AG20443 (cell line): ENCODE measurements around the gene INF2.
"Not testable (repeated sequence)": the region's sequence is repeated elsewhere in the genome, so short reads cannot be mapped to it uniquely, and the experiment has no call there.

ENCODE experiments used
- DNase-seq: peaks from one replicate; pipeline ENCODE4 v3.0.0; 2012; ENCODE audit warnings: low spot score, mixed read lengths

INF2 gene

DNA sequence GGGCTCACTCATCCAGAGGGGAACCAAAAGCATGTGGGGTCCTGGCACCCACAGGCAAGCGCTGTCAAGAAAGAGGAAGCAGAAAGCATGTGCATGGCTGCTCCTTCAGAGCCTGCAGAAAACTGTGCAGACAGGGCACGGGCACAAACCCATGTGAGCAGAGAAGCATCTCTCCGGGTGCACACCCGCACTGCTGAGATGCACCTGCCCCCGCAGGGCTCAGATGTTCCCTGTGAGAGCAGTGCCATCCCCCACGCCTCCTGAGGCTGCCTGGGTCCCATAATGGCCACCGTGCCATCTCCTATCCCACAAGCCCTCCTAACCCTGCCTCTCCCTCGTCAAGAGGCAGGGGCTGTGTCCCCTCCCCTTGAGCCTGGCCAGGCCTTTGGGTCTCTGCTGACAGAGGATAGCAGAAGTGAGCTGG lies 32.3 kb upstream of the INF2 start:
- no peak for DNase-seq

DNA sequence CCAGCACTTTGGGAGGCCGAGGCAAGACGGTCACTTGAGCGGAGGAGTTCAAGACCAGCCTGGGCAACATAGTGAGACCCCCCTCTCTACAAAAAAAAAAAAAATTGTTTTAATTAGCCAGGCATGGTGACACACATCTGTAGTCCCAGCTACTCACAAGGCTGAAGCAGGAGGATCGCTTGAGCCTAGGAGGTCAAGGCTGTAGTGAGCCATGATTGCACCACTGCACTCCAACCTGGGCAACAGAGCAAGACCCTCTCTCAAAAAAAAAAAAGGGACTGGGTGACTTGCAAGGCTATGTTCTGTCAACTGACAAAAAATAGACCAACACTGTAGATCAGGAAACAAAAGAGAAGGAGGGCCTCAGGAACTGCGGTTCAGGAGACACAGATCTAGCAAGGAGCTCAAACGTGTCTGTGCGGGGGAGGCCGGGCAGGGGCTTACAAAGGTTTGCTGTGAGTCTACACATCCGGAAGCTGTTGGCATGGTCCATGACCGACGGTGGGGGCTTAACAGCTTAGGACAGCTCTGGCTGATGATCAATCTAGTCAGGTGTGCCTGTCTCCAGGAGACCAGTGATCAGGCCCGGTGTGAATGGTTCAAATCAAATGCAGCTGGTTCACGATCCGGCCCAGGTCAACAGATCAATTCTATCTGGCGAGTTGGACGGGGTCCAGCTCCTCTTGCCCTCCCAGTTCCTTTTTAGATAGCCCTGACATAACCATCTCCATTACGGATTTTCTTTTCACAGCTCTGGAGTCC lies 31.7 kb upstream of the INF2 start:
- DNase-seq: no peak

DNA sequence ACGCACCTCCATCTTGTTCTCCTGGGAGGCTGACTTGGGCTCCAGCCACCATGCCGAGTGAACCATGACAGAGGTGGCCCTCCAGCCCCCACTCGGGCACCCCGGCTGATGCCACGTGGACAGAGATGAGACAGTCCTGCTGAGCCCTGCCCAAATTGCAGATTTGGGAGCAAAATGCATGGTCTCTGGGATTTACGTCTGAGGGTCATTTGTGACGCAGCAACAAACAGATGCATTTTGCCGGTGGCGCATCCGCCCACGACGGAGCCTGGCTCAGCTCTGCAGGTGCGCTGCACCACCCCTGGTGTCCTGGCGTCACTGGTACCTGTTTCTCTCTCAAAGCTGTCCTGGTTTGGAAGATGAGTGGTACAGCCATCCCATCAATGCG lies 31.1 kb upstream of the INF2 start:
- no peak for DNase-seq

GRCh38 chr14:104659146-104659545 lies 30.3 kb upstream of the INF2 start:
- no peak for DNase-seq

GRCh38 chr14:104659764-104660523 lies 29.5 kb upstream of the INF2 start:
- DNase-seq: no peak

- DNase-seq: no peak
Observed at GRCh38 chr14:104660597-104660996, 28.8 kb upstream of the INF2 start.

- DNase-seq: no peak
Observed at GRCh38 chr14:104661086-104661485, 28.3 kb upstream of the INF2 start.

DNA sequence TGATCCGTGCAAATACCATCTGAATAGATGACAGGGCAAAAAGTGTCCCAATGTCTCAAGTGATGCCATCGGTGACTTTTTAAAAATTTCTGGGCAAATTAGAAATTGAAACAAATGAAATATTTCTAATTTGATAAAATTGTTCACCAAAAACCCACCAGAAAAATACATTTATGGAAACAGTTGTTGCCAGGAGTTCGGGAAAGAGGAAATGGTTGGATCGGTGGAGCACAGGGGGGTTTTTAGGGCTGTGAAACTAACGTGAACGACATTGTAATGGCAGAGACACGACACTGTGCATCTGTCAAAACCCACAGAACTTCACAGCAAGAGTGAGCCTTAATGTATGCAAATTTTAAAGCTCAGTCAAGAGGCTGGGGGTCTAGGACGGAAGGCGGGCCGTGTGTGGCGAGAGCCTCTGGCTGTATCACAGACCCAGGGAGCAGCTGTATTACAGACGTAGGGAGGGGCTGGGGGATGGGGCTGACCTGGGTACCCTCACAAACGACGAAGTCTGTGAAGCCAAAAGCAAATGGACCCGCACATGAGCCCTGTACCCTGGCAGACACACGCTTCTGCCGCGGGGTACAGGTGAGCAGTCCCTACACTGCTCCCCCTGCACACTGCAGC lies 27.8 kb upstream of the INF2 start:
- not testable (repeated sequence) for DNase-seq

DNA sequence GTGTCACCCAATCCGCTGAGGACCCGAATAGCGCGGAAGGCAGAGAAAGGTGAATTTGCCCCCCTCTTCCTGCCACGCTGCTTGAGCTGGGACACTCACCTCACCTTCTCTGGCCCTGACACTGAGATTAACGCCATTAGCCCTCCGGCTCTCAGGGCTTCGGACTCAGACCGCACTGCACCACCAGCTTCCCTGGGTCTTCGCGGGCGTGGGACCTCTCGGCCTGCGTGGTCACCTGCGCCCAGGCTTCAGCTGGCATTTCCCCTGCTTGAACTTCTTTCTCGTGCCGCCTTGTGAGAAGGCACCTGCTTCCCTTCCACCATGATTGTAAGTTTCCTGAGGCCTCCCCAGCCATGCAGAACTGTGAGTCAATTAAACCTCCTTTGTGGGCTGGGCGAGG lies 26.9 kb upstream of the INF2 start:
- DNase-seq: not testable (repeated sequence)

GRCh38 chr14:104664107-104664506 lies 25.3 kb upstream of the INF2 start:
- no peak for DNase-seq

GRCh38 chr14:104664588-104664987 lies 24.8 kb upstream of the INF2 start:
- no peak for DNase-seq

DNA sequence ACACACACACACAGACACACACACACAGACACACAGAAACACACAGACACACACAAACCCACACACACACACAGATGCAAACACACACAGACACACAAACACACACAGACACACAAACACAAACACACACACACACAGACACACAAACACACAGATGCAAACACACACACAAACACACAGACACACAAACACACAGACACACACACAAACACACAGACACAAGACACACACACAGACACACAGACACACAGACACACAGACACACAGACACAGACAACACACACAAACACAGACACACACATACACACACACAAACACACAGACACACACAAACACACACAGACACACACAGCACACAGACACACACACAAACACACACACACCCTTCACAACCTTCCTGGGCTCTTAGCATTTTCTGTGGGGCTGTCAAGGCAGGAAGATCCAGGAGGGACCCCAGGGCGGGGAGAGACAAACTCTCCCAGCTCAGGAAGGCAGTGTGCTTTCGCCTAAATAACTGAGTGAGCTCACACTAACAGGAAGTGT lies 24.2 kb upstream of the INF2 start:
- DNase-seq: no peak

DNA sequence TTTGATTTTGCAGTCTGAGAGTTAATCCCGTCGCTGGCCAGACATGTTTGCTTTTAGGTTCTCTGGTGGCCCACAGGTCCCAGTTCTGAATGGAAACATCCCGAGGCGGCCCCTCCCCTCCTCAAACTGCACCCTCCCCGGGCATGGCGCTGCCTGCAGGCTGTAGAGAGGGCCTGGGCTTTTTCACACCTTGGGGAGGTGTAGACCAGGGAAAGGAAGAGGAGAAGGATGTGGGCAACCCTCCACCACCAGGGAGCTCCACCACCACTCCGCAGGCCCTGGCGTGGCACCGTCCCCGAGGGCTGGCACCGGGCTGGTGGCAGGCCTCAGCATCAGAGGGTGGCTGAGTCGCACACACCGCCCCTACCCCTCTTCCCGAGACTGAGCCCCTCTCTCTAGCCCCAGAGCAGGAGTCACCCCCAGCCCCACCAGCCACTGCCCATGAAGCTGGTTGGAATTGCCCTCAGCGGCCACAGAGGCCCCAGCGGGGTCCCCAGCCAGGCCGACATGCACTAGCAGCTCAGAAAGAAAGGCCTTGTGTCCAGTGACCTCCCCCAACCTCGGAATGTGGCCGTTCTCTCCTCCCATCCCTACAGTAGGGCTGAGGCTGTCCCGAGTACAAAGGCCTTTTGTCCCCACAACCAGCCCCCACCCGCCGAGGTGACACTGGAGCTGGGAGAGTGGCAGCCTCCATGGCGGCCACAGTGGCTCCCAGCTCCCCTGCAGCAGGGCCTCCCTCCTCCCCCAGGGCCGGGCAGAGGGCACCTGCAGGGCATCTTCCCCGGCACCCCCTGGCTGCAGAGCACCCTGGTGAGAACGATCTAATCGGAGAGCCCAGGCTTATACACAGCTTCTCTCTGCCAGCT lies 23.5 kb upstream of the INF2 start:
- no peak for DNase-seq

DNA sequence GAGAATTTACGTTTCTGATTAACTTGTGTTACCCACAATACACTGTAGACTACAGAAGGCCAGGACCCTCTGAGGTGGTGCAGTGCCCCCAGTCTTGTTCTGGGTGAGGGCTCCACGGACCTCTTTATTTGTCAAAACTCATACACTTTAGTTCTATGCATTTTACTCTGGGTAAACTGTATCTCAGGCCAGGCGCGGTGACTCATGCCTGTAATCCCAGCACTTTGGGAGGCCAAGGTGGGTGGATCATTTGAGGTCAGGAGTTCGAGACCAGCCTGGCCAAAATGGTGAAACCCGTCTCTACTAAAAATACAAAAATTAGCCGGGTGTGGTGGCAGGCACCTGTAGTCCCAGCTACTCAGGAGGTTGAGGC lies 22.9 kb upstream of the INF2 start:
- not testable (repeated sequence) for DNase-seq

DNA sequence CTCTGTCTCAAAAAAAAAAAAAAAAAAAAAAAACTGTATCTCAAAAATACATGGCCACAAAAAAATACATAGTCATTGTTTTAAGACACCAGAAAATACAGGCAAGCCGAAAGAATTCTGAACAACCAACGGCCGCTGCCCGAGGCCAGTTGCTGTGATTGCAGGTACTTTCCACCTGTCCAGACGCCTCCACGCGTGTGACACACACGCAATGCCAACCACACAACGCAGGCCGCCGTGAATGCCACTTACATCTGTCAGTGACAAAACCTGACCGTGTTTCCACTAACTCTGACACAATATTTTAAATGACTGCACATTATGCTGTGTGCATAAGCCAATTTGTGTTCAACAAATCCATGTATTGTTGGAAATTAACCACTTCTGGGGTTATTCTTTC lies 22.4 kb upstream of the INF2 start:
- DNase-seq: no peak

- DNase-seq: no peak
Observed at GRCh38 chr14:104669697-104670096, 19.7 kb upstream of the INF2 start.

DNA sequence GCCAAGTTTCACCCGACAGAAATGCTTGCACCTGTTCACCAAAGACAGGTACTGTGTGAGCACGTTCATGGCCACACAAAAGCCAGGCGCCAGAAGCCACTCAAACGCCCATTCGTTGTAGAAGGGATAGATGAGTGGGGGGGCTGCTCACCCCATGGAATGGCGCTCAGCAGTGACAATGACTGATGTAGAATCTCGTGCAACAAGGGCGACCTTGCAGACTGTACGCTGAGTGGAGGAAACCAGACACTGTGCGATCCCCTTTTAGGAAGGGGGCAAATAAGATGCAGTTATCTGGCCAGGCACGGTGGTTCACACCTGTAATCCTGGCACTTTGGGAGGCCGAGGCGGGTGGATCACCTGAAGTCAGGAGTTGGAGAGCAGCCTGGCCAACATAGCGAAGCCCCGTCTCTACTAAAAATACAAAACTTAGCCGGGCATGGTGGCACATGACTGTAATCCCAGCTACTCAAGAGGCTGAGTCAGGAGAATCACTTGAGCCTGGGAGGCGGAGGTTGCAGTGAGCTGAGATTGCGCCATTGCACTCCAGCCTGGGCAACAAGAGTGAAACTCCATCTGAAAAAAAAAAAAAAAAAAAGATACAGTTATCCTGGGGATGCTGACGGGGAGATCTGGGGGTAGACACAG lies 18.0 kb upstream of the INF2 start:
- DNase-seq: not testable (repeated sequence)

DNA sequence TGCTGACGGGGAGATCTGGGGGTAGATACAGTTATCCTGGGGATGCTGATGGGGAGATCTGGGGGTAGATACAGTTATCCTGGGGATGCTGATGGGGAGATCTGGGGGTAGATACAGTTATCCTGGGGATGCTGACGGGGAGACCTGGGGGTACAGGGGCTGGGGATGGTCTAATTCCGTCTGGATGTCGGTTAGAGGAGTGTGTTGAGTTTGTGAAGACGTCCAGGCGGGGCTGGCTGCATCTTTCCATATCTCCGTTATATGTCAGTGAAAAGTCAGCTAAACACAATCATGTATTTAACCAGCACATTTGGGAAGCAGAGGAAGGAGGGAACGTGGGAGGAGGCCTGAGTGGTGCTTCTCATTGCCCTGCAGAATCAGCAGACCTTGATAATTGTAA lies 17.3 kb upstream of the INF2 start:
- not testable (repeated sequence) for DNase-seq

DNA sequence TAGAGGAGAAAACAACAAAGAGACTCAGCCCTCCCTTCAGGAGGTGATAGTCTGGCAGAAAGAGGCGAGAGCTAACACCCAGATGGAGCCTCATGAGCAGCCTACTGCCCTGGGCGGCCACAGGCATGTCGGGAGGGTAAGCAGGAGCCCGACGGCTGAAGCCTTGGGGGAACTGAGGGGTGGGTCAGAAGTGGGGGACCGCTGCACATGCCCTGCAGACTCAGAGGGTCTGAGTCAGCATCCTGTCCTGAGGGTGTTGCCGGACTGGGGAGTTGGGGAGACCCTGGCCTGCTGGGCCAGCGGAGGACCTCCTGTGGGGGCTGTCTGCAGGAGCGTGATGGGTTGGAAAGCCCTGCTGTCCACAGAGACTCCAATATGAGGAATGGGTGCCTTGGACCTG lies 15.9 kb upstream of the INF2 start:
- DNase-seq: no peak

DNA sequence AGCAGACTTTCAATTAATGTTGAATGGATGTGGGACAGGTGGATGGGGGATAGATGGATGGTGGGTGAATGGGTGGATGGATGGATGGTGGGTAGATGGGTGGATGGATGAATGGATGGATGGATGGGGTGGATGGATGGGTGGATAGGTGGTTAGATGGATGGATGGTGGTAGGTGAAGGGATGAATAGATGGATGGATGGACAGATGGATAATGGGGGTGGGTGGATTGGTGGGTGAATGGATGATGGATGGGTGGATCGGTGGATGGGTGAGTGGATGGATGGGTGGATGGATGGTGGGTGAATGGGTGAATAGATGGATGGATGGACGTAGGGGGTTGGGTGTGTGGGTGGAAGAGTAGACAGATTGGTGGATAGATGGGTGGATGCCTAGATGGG lies 14.0 kb upstream of the INF2 start:
- DNase-seq: no peak

- no peak for DNase-seq
Observed at GRCh38 chr14:104676130-104676693, 13.2 kb upstream of the INF2 start.
